ENCODE results near the gene POC1A.

GRCh38 chr3:52130966-52131622 lies 23.1 kb downstream of the POC1A start:
- TF ChIP-seq CTCF (tag by site-specific recombination; IDR thresholded peaks at IDR 0.05) (no peak), ATF2 (tag by site-specific recombination; IDR thresholded peaks at IDR 0.05; ENCODE audit: low read depth) (no peak), SP3 (tag by site-specific recombination; IDR thresholded peaks at IDR 0.05) (no peak), ZFP3 (tag by site-specific recombination; IDR thresholded peaks at IDR 0.05; ENCODE audit: low read depth) (no peak), ZNF580 (tag by site-specific recombination; IDR thresholded peaks at IDR 0.05) (no peak)

Measured in HEK293 (cell line).